ENCODE measurements around the gene POC1A. TPM values are rescaled to one million over a fixed set of nuclear protein-coding genes. Genes with fewer than 3 reads are reported as not detected.

Gene POC1A
- total RNA-seq, 1 donor from 2014 or later, result 3.7 TPM

DNA sequence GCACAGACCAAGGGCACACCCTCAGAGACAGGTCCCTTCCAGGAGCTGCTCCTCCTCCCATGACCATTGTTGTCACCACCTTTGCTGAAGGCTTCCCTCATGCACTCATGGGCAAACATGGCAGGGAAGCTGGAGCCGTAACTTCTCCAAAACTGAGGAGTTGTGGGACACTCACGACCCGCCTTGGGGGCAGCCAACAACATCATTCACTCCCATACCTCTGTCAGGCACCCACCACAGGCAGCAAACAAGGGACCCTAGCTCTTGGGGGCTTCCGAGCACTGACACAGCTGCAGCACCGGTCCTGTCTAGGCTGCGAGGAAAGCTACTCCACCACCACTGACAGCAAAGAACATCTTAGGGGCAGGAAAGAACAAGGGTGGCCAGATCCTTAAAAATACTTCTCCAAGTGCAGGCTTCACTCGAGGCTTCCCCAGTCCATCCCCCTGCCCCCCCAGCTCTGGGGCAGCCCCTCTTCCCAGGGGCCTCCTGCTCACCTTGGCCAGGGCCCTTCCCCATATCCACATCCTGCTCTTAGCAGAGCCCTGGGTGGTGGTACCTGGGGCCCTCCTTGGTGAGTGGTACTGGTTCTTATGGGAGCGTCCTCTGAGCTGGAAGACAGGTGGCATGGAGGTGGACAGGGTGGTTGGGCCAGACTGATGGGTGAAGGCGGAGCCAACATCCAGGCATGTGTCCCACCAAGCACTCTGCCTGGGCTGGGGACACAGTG lies 69.8 kb downstream of the POC1A start:
- Histone ChIP-seq H2AFZ (ENCODE audit: low read depth, low read length) (no peak overlapping the region), H3K4me1 (ENCODE audit: insufficient read depth, low read length) (peaks cover 20% of the 10 kb centered on the region), H3K36me3 (ENCODE audit: insufficient read depth, low read length) (no peaks in the 10 kb centered on the region), H3K27ac (ENCODE audit: low read depth, low read length) (no peak overlapping the region), H4K20me1 (ENCODE audit: insufficient read depth, low read length) (no peaks in the 10 kb centered on the region), H3K9me3 (ENCODE audit: insufficient read depth, low read depth, low read length) (no peaks in the 10 kb centered on the region), H3K27me3 (ENCODE audit: insufficient read depth, low read length) (no peaks in the 10 kb centered on the region), H3K79me2 (ENCODE audit: insufficient read depth, low read length) (no peaks in the 10 kb centered on the region), H3K9ac (ENCODE audit: low read length) (no peak overlapping the region), H3K4me2 (ENCODE audit: low read length) (no peak overlapping the region), H3K4me3 (ENCODE audit: insufficient read depth, low read depth, low read length) (no peak overlapping the region)
- no peak for DNase-seq (ENCODE audit: low read depth)
- Mint-ChIP-seq H3K4me1 (ENCODE audit: low read depth, unreplicated experiment) (peaks cover 18% of the 10 kb centered on the region), H3K4me3 (ENCODE audit: unreplicated experiment) (no peak overlapping the region), H3K27ac (ENCODE audit: unreplicated experiment) (no peak overlapping the region), H3K27me3 (ENCODE audit: low read depth, unreplicated experiment) (peaks cover 10% of the 10 kb centered on the region), H3K36me3 (ENCODE audit: low read depth, unreplicated experiment) (peaks cover 7% of the 10 kb centered on the region), H3K9me3 (ENCODE audit: unreplicated experiment) (no peaks in the 10 kb centered on the region)
- TF ChIP-seq, protein P1, sequence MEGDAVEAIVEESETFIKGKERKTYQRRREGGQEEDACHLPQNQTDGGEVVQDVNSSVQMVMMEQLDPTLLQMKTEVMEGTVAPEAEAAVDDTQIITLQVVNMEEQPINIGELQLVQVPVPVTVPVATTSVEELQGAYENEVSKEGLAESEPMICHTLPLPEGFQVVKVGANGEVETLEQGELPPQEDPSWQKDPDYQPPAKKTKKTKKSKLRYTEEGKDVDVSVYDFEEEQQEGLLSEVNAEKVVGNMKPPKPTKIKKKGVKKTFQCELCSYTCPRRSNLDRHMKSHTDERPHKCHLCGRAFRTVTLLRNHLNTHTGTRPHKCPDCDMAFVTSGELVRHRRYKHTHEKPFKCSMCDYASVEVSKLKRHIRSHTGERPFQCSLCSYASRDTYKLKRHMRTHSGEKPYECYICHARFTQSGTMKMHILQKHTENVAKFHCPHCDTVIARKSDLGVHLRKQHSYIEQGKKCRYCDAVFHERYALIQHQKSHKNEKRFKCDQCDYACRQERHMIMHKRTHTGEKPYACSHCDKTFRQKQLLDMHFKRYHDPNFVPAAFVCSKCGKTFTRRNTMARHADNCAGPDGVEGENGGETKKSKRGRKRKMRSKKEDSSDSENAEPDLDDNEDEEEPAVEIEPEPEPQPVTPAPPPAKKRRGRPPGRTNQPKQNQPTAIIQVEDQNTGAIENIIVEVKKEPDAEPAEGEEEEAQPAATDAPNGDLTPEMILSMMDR (IDR thresholded peaks at IDR 0.05; ENCODE audit: insufficient read depth, low read depth, low read length), result no peak
- no peak for TF ChIP-seq EZH2 (IDR thresholded peaks at IDR 0.05; ENCODE audit: insufficient read depth, low read length)
- FAIRE-seq, result no peak

DNA sequence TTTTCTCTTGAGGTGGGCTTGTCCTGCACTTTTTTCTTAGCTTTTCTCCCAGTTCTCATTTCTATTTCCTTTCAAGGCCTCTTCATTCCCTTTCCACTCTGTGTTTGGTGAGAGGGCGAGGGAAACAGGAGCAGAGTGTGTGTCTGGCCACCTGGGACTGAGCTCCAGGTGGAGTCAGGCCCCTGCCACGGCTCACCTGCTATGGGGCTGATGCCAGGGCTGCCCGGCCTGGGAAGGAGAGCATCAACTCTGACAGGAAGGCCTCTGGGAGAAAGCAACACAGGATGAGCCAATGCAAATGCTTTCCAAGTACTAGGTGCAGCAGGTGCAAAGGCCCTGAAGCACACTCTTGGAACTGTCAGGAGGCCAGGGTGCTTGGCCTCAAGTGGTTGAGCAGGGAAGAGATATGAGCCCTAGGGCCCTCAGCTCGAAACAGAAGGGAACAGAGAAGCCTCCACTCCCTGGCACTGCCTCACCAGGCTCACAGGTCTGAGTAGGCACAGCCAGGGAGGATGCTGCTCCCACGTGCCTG lies 70.6 kb downstream of the POC1A start:
- H3K4me3 Mint-ChIP-seq (ENCODE audit: unreplicated experiment), result no peak overlapping the region
- peaks cover 7% of the 10 kb centered on the region for H3K36me3 Mint-ChIP-seq (ENCODE audit: low read depth, unreplicated experiment)
- no peak overlapping the region for H3K4me2 ChIP-seq (ENCODE audit: low read length)
- H3K27me3 ChIP-seq (ENCODE audit: insufficient read depth, low read length), result no peaks in the 10 kb centered on the region
- no peak overlapping the region for H2AFZ ChIP-seq (ENCODE audit: low read depth, low read length)
- DNase-seq (ENCODE audit: low read depth), result no peak
- no peak overlapping the region for H3K9ac ChIP-seq (ENCODE audit: low read length)
- FAIRE-seq, result no peak
- peaks cover 10% of the 10 kb centered on the region for H3K27me3 Mint-ChIP-seq (ENCODE audit: low read depth, unreplicated experiment)
- peaks cover 13% of the 10 kb centered on the region for H3K4me1 ChIP-seq (ENCODE audit: insufficient read depth, low read length)
- no peaks in the 10 kb centered on the region for H4K20me1 ChIP-seq (ENCODE audit: insufficient read depth, low read length)
- H3K4me3 ChIP-seq (ENCODE audit: insufficient read depth, low read depth, low read length), result no peak overlapping the region
- no peak overlapping the region for H3K27ac Mint-ChIP-seq (ENCODE audit: unreplicated experiment)
- no peaks in the 10 kb centered on the region for H3K9me3 Mint-ChIP-seq (ENCODE audit: unreplicated experiment)
- no peaks in the 10 kb centered on the region for H3K79me2 ChIP-seq (ENCODE audit: insufficient read depth, low read length)
- TF ChIP-seq EZH2 (IDR thresholded peaks at IDR 0.05; ENCODE audit: insufficient read depth, low read length), result no peak
- TF ChIP-seq, protein P1 (IDR thresholded peaks at IDR 0.05; ENCODE audit: insufficient read depth, low read depth, low read length), result no peak
- H3K9me3 ChIP-seq (ENCODE audit: insufficient read depth, low read depth, low read length), result no peaks in the 10 kb centered on the region
- peaks cover 10% of the 10 kb centered on the region for H3K4me1 Mint-ChIP-seq (ENCODE audit: low read depth, unreplicated experiment)
- no peaks in the 10 kb centered on the region for H3K36me3 ChIP-seq (ENCODE audit: insufficient read depth, low read length)
- H3K27ac ChIP-seq (ENCODE audit: low read depth, low read length), result no peak overlapping the region

DNA sequence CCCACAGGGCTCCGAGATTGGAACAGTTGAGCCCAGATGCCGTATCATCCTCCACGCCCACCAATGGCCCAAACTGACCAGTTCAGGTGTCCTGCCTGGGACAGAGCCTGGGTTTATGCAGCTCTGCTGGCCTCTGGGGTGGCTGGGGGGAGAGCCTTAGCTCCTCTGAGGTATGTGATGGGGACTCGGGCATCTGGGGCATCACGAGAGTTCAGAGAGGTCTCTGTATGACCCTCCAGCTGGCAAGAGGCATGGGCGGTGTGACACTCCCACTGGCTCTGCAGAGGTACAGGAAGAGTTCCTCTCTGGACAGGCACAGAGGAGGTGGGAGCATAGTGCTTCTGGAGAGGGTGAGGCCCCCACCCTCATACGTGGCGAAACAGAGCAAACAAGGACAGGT lies 71.3 kb downstream of the POC1A start:
- no peak overlapping the region for H3K27ac ChIP-seq (ENCODE audit: low read depth, low read length)
- TF ChIP-seq, protein P1 (IDR thresholded peaks at IDR 0.05; ENCODE audit: insufficient read depth, low read depth, low read length), result no peak
- no peak for TF ChIP-seq EZH2 (IDR thresholded peaks at IDR 0.05; ENCODE audit: insufficient read depth, low read length)
- peaks cover 6% of the 10 kb centered on the region for H3K4me1 ChIP-seq (ENCODE audit: insufficient read depth, low read length)
- Mint-ChIP-seq H3K27me3 (ENCODE audit: low read depth, unreplicated experiment) (peaks cover 10% of the 10 kb centered on the region), H3K4me3 (ENCODE audit: unreplicated experiment) (no peak overlapping the region), H3K9me3 (ENCODE audit: unreplicated experiment) (no peaks in the 10 kb centered on the region), H3K36me3 (ENCODE audit: low read depth, unreplicated experiment) (peaks cover 7% of the 10 kb centered on the region), H3K27ac (ENCODE audit: unreplicated experiment) (no peak overlapping the region), H3K4me1 (ENCODE audit: low read depth, unreplicated experiment) (peaks cover 8% of the 10 kb centered on the region)
- no peak overlapping the region for H3K4me3 ChIP-seq (ENCODE audit: insufficient read depth, low read depth, low read length)
- FAIRE-seq, result no peak
- no peak overlapping the region for H3K4me2 ChIP-seq (ENCODE audit: low read length)
- H4K20me1 ChIP-seq (ENCODE audit: insufficient read depth, low read length), result no peaks in the 10 kb centered on the region
- no peaks in the 10 kb centered on the region for H3K36me3 ChIP-seq (ENCODE audit: insufficient read depth, low read length)
- H3K9ac ChIP-seq (ENCODE audit: low read length), result no peak overlapping the region
- no peak for DNase-seq (ENCODE audit: low read depth)
- H3K27me3 ChIP-seq (ENCODE audit: insufficient read depth, low read length), result no peaks in the 10 kb centered on the region
- H3K9me3 ChIP-seq (ENCODE audit: insufficient read depth, low read depth, low read length), result no peaks in the 10 kb centered on the region
- no peak overlapping the region for H2AFZ ChIP-seq (ENCODE audit: low read depth, low read length)
- no peaks in the 10 kb centered on the region for H3K79me2 ChIP-seq (ENCODE audit: insufficient read depth, low read length)
